ENCODE data around the gene MFF. TPM values are rescaled to one million over a fixed set of nuclear protein-coding genes. Genes with fewer than 3 reads are reported as not detected.
"Not testable (repeated sequence)": the region's sequence is repeated elsewhere in the genome, so short reads cannot be mapped to it uniquely, and the experiment has no call there.

The MFF gene
- total and polyA plus RNA-seq, 2 donors from 2014 or later: 80.8 to 110 TPM

GRCh38 chr2:227379095-227379494, 54.0 kb downstream of the MFF start, which contains the start of gene TM4SF20:
TM4SF20 (minus strand) TSS chr2:227379306; CDS start chr2:227379268, 38 bp downstream.
- TF ChIP-seq CTCF (IDR thresholded peaks at IDR 0.05; ENCODE audit: borderline replicate concordance, extremely low read depth, insufficient read depth): no peak
- H3K4me3 ChIP-seq (ENCODE audit: low read length in 3 of 3): no peak within 1 kb of the TSS
- DNase-seq: no peak
- FAIRE-seq: no peak
- H3K9ac ChIP-seq (ENCODE audit: low read length in 3 of 3): no peak within 1 kb of the TSS
- H3K36me3 ChIP-seq (ENCODE audit: control insufficient read depth in 2 of 3, insufficient read depth in 3 of 3, low read length in 3 of 3): no peaks in the 10 kb centered on the region
- no peak within 1 kb of the TSS for H3K27ac ChIP-seq (ENCODE audit: low read depth in 2 of 2, low read length in 2 of 2)
- H3K9me3 ChIP-seq (ENCODE audit: control insufficient read depth in 2 of 3, insufficient read depth in 1 of 3, low read length in 3 of 3): no peaks in the 10 kb centered on the region
- no peaks in the 10 kb centered on the region for H3K27me3 ChIP-seq (ENCODE audit: control insufficient read depth, insufficient read depth, low read length)
- H3K4me1 ChIP-seq (ENCODE audit: control insufficient read depth in 2 of 3, insufficient read depth in 2 of 3, low read depth in 1 of 3, low read length in 3 of 3): no peaks in the 10 kb centered on the region
- intact Hi-C loops (cut with DNase I): no loop called here

GRCh38 chr2:227382241-227382835, 57.3 kb downstream of the MFF start:
- H3K36me3 ChIP-seq (ENCODE audit: control insufficient read depth in 2 of 3, insufficient read depth in 3 of 3, low read length in 3 of 3); H3K9ac ChIP-seq (ENCODE audit: low read length in 3 of 3); intact Hi-C loops (cut with DNase I); FAIRE-seq; H3K27ac ChIP-seq (ENCODE audit: low read depth in 2 of 2, low read length in 2 of 2); H3K27me3 ChIP-seq (ENCODE audit: control insufficient read depth, insufficient read depth, low read length); H3K4me1 ChIP-seq (ENCODE audit: control insufficient read depth in 2 of 3, insufficient read depth in 2 of 3, low read depth in 1 of 3, low read length in 3 of 3); H3K9me3 ChIP-seq (ENCODE audit: control insufficient read depth in 2 of 3, insufficient read depth in 1 of 3, low read length in 3 of 3); DNase-seq; H3K4me3 ChIP-seq (ENCODE audit: low read length in 3 of 3): not testable (repeated sequence)

GRCh38 chr2:227383686-227384085, 58.6 kb downstream of the MFF start:
- H3K27ac ChIP-seq (ENCODE audit: low read depth in 2 of 2, low read length in 2 of 2): no peak overlapping the region
- intact Hi-C loops (cut with DNase I): no loop called here
- no peak overlapping the region for H3K9ac ChIP-seq (ENCODE audit: low read length in 3 of 3)
- no peak overlapping the region for H3K4me3 ChIP-seq (ENCODE audit: low read length in 3 of 3)
- no peaks in the 10 kb centered on the region for H3K27me3 ChIP-seq (ENCODE audit: control insufficient read depth, insufficient read depth, low read length)
- no peaks in the 10 kb centered on the region for H3K36me3 ChIP-seq (ENCODE audit: control insufficient read depth in 2 of 3, insufficient read depth in 3 of 3, low read length in 3 of 3)
- FAIRE-seq: no peak
- DNase-seq: no peak
- no peak for TF ChIP-seq CTCF (IDR thresholded peaks at IDR 0.05; ENCODE audit: borderline replicate concordance, extremely low read depth, insufficient read depth)
- no peaks in the 10 kb centered on the region for H3K4me1 ChIP-seq (ENCODE audit: control insufficient read depth in 2 of 3, insufficient read depth in 2 of 3, low read depth in 1 of 3, low read length in 3 of 3)
- no peaks in the 10 kb centered on the region for H3K9me3 ChIP-seq (ENCODE audit: control insufficient read depth in 2 of 3, insufficient read depth in 1 of 3, low read length in 3 of 3)

- no peak overlapping the region for H3K27ac ChIP-seq (ENCODE audit: low read depth in 2 of 2, low read length in 2 of 2)
- H3K9me3 ChIP-seq (ENCODE audit: control insufficient read depth in 2 of 3, insufficient read depth in 1 of 3, low read length in 3 of 3): no peaks in the 10 kb centered on the region
- no peak overlapping the region for H3K4me3 ChIP-seq (ENCODE audit: low read length in 3 of 3)
- no peaks in the 10 kb centered on the region for H3K36me3 ChIP-seq (ENCODE audit: control insufficient read depth in 2 of 3, insufficient read depth in 3 of 3, low read length in 3 of 3)
- FAIRE-seq (no peak), DNase-seq (no peak)
- no peak overlapping the region for H3K9ac ChIP-seq (ENCODE audit: low read length in 3 of 3)
- no peaks in the 10 kb centered on the region for H3K4me1 ChIP-seq (ENCODE audit: control insufficient read depth in 2 of 3, insufficient read depth in 2 of 3, low read depth in 1 of 3, low read length in 3 of 3)
- intact Hi-C loops (cut with DNase I): no loop called here
- H3K27me3 ChIP-seq (ENCODE audit: control insufficient read depth, insufficient read depth, low read length): no peaks in the 10 kb centered on the region
- TF ChIP-seq CTCF (IDR thresholded peaks at IDR 0.05; ENCODE audit: borderline replicate concordance, extremely low read depth, insufficient read depth): no peak
Measured at GRCh38 chr2:227386630-227387029, 61.6 kb downstream of the MFF start.

GRCh38 chr2:227387583-227387982, 62.5 kb downstream of the MFF start, which contains the start of gene SCYGR1:
SCYGR1 (minus strand) TSS chr2:227387949; CDS start chr2:227387949, 0 bp downstream.
- H3K36me3 ChIP-seq (ENCODE audit: control insufficient read depth in 2 of 3, insufficient read depth in 3 of 3, low read length in 3 of 3); H3K9ac ChIP-seq (ENCODE audit: low read length in 3 of 3); H3K9me3 ChIP-seq (ENCODE audit: control insufficient read depth in 2 of 3, insufficient read depth in 1 of 3, low read length in 3 of 3); intact Hi-C loops (cut with DNase I); H3K4me3 ChIP-seq (ENCODE audit: low read length in 3 of 3); DNase-seq; H3K27ac ChIP-seq (ENCODE audit: low read depth in 2 of 2, low read length in 2 of 2); H3K4me1 ChIP-seq (ENCODE audit: control insufficient read depth in 2 of 3, insufficient read depth in 2 of 3, low read depth in 1 of 3, low read length in 3 of 3); FAIRE-seq; H3K27me3 ChIP-seq (ENCODE audit: control insufficient read depth, insufficient read depth, low read length): not testable (repeated sequence)

All from kidney (tissue), 14 donors.